K562 (cell line): Measurements from ENCODE around the gene TACR2. TPM values are rescaled to one million over a fixed set of nuclear protein-coding genes. Genes with fewer than 3 reads are reported as not detected.

Experiments
- HNRNPK ChIP-seq: fragments of 200-400 bp; formaldehyde crosslinking; IDR thresholded peaks from one replicate; pipeline ENCODE4 v1.6.1; 2018; ENCODE audit warnings: mild to moderate bottlenecking, low read depth, low read length; ENCODE audit not compliant: poor library complexity, severe bottlenecking
- MGA ChIP-seq: fragments of 450-650 bp; IDR thresholded peaks from 2 replicates; pipeline ENCODE4 v1.6.1; 2016; ENCODE audit warnings: mild to moderate bottlenecking, moderate library complexity
- polyA plus RNA-seq, 8 experiments: library from polyadenylated mRNA; depleted of rRNA in 4 of 8; stranded (reverse) in 5 of 8; unstranded in 3 of 8; fragments of >200 nt; fragmentation: Nextera tagmentation in 2 of 8; fragmentation: Illumina TruSeq in 1 of 8; extraction: Ambion mirVana in 2 of 8; extraction: Trizol in 1 of 8; gene quantifications; 2 replicates each; pipeline versions ENCODE4 v1.2.1 to v1.2.3, GENCODE V29; 2011 to 2014; ENCODE audit warnings: inconsistent platforms in 1 of 8, missing spikeins in 1 of 8
- total RNA-seq, 7 experiments: library from RNA; depleted of rRNA in 6 of 7; stranded (reverse); fragments of >200 nt in 6 of 7; fragmentation: Illumina TruSeq in 2 of 7; extraction: Trizol in 2 of 7; gene quantifications; 2 replicates each; pipeline versions ENCODE4 v1.2.1 to v1.2.3, GENCODE V29; 2011 to 2021; ENCODE audit warnings: low replicate concordance in 1 of 7
- TF ChIP-seq, protein P1 (sequence below): IDR thresholded peaks from 2 replicates; pipeline ENCODE4 v1.6.1; 2011; ENCODE audit warnings: borderline replicate concordance, low read depth, mild to moderate bottlenecking, moderate library complexity, low read length; ENCODE audit not compliant: insufficient read depth, poor library complexity, severe bottlenecking

Gene TACR2
- total and polyA plus RNA-seq, 9 of the 15 experiments (the other 6 are each of a cell fraction or from before 2014, with no cell fraction given), result not detected

DNA sequence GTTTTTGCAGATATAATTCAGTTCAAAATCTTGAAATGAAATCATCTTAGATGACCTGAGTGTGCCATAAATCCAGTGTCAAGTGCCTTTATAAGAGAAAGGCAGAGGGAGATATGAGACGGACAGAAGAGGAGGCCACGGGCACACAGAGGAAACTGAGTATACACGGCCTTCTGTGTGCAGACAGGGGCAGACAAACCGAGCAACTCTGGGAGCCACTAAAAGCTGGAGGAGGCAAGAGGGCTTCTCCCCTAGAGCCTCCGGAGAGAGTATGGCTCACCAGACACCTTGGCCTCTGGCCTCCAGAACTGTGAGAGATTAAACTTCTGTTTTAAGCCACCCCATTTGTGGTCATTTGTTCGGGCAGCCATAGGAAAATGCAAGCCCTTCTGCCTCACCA is 47.2 kb upstream of the TACR2 start (continued):
- TF ChIP-seq MGA (no peak), HNRNPK (no peak)
- TF ChIP-seq, protein P1, sequence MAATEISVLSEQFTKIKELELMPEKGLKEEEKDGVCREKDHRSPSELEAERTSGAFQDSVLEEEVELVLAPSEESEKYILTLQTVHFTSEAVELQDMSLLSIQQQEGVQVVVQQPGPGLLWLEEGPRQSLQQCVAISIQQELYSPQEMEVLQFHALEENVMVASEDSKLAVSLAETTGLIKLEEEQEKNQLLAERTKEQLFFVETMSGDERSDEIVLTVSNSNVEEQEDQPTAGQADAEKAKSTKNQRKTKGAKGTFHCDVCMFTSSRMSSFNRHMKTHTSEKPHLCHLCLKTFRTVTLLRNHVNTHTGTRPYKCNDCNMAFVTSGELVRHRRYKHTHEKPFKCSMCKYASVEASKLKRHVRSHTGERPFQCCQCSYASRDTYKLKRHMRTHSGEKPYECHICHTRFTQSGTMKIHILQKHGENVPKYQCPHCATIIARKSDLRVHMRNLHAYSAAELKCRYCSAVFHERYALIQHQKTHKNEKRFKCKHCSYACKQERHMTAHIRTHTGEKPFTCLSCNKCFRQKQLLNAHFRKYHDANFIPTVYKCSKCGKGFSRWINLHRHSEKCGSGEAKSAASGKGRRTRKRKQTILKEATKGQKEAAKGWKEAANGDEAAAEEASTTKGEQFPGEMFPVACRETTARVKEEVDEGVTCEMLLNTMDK, result no peak
